GM21526 (cell line): ENCODE results near the gene RFPL4AL1.
"Not testable (repeated sequence)": the region's sequence is repeated elsewhere in the genome, so short reads cannot be mapped to it uniquely, and the experiment has no call there.

ENCODE experiments used
- ATAC-seq: cut with Tn5 transposase; IDR thresholded peaks from one replicate; pipeline ENCODE4 v1.9.1; 2021; ENCODE audit warnings: moderate library complexity; ENCODE audit not compliant: unreplicated experiment, low FRiP score

The RFPL4AL1 gene

DNA sequence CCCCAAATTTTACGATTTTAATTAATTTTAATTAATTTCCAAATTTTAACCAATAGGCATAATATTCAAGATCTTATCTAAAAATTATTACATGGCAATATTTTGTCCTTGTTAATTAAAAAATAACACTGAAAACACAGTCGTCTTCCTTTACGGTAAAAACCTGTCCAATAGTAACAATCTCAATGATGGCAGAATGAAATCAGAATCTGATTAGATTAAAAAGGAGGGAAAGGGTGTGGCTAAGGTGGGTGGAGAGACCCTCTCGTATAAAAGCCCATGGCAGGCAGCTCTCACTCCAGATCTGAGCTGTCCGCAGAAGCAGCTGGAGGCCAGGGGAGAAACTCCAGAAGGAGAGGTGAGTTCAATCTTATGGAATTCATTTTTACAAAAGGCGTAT is at the start of gene RFPL4AL1:
TSS of gene RFPL4AL1 (plus strand) at position 301 of the 400 bp plus-strand sequence. CDS start 2,687 bp downstream, outside the sequence.
- ATAC-seq: not testable (repeated sequence)

DNA sequence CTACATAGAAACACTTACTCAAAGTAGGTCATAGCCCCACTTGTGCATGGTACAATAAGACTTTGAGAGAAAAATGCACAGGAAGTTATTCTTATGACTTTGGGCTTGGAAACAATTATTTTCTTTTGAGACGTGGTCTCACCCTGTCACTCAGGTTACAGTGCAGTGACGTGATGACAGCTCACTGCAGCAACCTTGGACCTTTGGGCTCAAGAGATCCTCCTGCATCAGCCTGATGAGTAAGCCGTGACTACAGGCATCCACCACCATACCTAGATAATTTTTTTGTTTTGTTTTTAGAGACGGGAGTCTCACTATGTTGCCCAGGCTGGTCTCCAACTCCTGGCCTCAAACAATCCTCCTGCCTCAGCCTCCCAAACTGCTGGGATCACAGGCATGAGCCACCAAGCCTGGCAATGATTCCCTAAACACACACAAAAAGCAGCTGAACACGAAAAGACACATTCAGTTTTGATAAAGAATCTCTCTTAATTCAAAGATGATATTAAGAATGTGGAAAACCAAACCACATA is 48.6 kb upstream of the RFPL4AL1 start:
- no peak for ATAC-seq

GRCh38 chr19:55720801-55721200 is 48.1 kb upstream of the RFPL4AL1 start:
- ATAC-seq: no peak

DNA sequence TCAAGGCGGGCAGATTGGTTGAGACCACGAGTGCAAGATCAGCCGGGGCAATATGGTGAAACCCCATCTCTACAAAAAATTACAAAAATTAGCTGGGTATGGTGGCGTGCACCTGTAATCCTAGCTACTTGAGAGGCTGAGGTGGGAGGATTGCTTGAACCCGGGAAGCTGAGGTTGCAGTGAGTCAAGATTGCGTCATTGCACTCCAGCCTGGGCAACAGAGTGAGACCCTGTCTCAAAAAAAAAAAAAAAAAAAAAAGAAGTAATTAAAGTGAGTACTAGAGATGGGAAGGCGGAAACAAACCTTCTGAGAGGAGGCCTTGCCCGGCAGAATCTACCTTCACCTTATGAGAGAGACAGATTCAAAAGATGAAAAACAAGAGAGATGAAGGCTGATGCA is 45.4 kb upstream of the RFPL4AL1 start:
- no peak for ATAC-seq

DNA sequence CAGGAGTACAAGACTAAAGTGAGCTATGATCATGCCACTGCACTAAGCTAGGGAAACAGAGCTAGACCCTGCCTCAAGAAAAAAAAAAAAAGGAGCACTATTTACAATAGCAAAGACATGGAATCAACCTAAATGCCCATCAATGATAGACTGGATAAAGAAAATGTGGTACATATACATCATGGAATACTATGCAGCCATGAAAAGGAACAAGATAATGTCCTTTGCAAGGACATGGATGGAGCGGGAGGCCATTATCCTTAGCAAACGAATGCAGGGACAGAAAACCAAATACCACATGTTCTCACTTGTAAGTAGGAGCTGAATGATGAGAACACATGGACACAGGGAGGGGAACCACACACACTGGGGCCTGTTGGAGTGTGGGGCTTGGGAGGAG is 38.5 kb upstream of the RFPL4AL1 start:
- not testable (repeated sequence) for ATAC-seq

- ATAC-seq: no peak
Observed at GRCh38 chr19:55738302-55738701, 30.6 kb upstream of the RFPL4AL1 start, which contains the start of gene NLRP9. Gene NLRP9, minus strand, starts transcription at chr19:55738402. Its CDS starts 28 bp downstream, at chr19:55738374.

DNA sequence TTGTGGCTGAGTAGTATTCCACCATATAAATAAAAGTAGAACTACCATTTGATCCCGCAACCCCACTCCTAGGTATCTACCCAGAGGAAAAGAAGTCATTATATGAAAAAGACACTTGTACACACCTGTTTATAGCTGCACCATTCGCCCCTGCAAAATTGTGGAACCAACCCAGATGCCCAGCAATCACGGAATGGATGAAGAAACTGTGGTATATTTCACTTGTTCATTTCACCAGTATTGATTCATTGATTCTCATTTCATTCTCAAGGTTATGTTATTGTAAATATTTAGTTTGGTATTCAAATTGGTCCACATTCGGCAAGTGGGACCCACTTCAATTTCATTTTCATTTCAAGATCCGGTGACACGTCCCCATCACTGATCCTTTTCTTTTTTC is 18.2 kb upstream of the RFPL4AL1 start:
- no peak for ATAC-seq

GRCh38 chr19:55753401-55753800 is 15.5 kb upstream of the RFPL4AL1 start:
- ATAC-seq: no peak

- ATAC-seq: not testable (repeated sequence)
Observed at GRCh38 chr19:55756808-55757207, 12.1 kb upstream of the RFPL4AL1 start.

GRCh38 chr19:55758797-55759196 is 10.1 kb upstream of the RFPL4AL1 start, which contains the start of gene RFPL4A:
Gene RFPL4A, plus strand, starts transcription at chr19:55759097. Its CDS starts 2,704 bp downstream, at chr19:55761801.
- not testable (repeated sequence) for ATAC-seq

DNA sequence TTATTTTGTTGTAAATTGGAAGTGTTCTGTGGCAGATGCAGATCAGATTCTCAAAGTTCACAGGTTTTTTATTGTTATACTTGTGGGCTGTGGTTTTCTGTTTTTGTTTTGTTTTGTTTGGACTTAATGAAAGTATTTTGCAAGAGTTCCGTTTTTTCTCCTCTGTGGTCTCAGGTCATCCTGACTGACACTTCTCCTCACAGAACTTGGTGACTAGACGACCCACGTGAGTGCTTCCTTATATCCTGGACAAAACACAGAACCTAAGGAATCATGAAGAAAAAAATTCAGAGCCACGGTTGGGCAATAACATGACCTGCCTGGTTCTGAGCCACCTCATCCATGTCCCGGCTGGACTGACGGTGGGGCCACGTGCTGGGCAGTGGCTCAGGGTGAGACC is 2.5 kb upstream of the RFPL4AL1 start:
- no peak for ATAC-seq

DNA sequence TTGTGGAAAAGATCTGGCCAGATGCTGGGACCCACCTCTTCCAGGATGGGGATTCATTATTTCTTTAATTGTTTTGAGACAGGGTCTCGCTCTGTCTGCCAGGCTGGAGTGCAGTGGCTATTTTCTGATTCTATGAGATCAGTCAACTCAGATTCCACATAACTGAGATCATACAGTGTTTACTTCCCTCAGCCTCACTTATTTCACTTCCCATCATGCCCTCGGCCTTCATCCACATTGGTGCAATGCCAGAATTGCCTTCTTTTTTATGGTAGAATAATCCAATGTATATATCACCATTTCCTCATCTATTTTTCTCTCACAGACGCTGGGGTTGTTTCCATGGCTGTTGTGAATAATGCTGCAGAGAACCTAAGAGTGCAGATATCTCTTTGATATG is 714 bp downstream of the RFPL4AL1 start:
- not testable (repeated sequence) for ATAC-seq

GRCh38 chr19:55777528-55777927 is 8.6 kb downstream of the RFPL4AL1 start:
- ATAC-seq: no peak

DNA sequence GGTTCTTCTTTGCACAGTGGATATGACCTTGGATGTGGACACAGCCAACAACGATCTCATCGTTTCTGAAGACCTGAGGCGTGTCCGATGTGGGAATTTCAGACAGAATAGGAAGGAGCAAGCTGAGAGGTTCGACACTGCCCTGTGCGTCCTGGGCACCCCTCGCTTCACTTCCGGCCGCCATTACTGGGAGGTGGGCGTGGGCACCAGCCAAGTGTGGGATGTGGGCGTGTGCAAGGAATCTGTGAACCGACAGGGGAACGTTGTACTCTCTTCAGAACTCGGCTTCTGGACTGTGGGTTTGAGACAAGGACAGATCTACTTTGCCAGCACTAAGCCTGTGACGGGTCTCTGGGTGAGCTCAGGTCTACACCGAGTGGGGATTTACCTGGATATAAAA is 9.4 kb downstream of the RFPL4AL1 start:
- no peak for ATAC-seq

DNA sequence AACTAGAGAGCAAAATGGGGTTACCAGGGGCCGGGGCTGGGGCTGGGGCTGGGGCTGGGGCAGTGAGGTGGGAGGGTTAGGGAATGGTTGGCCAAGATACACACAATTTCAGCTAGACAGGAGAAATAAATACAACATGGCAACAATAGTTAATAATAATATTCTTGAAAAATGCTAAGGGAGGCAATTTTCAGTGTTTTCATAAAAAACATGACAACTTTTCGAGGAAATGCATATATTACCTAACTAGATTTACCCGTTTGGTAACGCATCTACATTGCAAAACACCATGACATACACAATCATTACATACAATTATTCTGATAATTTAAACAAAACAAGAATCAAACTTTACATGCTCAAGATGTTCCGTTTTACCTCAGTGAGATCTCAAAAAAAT is 12.2 kb downstream of the RFPL4AL1 start:
- ATAC-seq: no peak

DNA sequence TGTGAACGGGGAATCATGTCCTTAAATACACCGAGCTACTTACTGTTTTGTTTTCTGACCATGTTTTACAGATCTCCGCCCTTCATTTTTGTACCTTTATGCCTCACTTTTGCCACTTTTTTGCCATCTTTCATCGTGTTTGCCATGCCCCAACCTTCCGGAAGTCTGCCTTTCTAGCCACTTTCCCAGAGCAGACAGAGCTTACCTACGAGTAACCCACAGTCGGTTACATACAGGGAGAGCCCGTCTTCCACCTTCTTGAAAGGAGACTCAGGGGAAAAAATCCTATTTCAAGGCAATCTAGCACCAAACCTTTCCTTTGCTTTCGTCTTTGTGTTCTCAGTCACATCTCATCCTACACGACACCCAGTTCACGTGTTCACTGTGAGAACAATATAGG is 26.1 kb downstream of the RFPL4AL1 start:
- ATAC-seq: no peak

GRCh38 chr19:55801416-55801815 is 32.5 kb downstream of the RFPL4AL1 start:
- ATAC-seq: no peak

DNA sequence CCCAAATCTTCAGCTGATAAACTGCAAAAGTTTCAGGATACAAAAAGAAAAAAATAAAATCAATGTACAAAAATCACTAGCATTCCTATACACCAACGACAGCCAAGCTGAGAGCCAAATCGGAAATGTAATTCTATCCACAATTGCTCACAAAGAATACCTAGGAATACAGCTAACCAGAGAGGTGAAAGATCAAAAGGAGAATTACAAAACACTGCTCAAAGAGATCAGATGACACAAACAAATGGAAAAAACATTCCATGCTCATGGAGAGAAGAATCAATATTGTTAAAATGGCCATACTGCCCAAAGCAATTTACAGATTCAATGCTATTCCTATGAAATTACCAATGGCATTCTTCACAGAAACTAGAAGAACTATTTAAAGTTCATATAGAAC is 33.4 kb downstream of the RFPL4AL1 start:
- no peak for ATAC-seq

DNA sequence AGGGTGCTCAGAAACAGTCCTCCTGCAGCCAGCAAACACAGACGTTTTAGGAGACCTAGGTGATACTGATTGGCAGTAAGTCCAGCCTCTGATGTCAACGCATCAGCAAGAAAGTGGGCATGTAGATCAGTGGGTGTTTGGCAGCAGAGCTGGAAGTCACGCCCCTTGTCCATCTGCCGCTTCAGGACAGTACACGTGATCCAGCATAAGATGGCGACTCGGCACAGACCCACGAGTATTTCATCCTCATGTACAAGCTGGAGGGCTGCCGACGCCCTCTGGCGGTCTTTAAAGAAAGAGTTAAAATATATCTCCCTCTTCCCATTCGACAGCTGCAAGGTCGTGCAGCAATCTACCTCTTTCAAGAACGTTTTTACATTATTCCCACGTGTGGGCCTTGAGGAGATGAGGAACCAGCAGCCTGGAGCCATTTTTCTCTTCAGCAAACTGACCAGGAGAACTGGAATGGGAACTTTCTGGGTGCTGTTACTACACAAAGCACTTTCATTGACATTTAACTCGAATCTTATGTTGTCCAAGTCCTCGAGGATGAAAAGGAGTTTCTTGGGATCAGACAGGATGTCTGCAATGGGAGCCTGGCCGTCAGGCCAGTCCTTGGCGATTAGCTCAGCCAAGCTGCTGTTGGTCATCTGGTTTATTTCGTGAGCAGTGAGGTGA is 40.6 kb downstream of the RFPL4AL1 start:
- no peak for ATAC-seq

DNA sequence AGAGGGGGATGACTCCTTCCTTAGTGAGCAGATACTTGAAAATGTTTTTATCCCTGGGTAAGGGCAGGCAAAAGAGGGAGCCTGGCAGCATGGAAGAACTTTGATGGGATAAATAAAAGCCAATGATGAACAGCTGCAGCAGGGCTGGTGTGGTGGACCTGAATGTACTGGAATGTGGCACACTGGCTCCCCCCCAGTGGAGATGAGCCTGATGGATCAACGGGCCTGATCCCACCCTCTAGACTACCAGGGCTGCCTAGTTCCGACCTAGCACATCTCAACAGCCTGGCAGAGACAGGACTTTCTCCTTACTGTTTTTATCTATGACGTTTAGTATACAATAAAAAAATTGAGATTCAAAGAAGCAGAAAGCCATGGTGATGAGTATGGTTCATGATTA is 42.4 kb downstream of the RFPL4AL1 start:
- no peak for ATAC-seq

- no peak for ATAC-seq
Observed at GRCh38 chr19:55812449-55812848, 43.5 kb downstream of the RFPL4AL1 start.

DNA sequence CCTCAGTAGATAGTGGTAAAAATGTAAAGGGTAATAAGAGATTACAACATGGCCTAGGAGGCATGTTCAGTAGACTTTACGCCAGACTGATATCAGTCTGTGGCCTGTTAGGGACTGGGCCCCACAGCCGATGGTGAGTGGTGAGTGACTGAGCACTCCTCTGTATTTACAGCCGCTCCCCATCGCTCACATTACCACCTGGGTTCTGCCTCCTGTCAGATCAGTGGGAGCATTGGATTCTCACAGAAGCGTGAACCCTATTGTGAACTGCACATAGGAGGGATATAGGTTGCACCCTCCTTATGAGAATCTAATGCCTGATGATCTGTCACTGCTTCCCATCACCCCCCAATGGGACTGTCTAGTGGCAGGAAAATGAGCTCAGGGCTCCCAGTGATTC is 45.0 kb downstream of the RFPL4AL1 start:
- no peak for ATAC-seq
